HG03095 (cell line): ENCODE measurements around the gene MRPS7.
A peak's percentile ranks its signal among the peaks of the same experiment; 100 is the strongest.

Experiments
- ATAC-seq: cut with Tn5 transposase; IDR thresholded peaks from one replicate; pipeline ENCODE4 v1.9.1; 2021; ENCODE audit warnings: moderate library complexity; ENCODE audit not compliant: unreplicated experiment

MRPS7 gene

DNA sequence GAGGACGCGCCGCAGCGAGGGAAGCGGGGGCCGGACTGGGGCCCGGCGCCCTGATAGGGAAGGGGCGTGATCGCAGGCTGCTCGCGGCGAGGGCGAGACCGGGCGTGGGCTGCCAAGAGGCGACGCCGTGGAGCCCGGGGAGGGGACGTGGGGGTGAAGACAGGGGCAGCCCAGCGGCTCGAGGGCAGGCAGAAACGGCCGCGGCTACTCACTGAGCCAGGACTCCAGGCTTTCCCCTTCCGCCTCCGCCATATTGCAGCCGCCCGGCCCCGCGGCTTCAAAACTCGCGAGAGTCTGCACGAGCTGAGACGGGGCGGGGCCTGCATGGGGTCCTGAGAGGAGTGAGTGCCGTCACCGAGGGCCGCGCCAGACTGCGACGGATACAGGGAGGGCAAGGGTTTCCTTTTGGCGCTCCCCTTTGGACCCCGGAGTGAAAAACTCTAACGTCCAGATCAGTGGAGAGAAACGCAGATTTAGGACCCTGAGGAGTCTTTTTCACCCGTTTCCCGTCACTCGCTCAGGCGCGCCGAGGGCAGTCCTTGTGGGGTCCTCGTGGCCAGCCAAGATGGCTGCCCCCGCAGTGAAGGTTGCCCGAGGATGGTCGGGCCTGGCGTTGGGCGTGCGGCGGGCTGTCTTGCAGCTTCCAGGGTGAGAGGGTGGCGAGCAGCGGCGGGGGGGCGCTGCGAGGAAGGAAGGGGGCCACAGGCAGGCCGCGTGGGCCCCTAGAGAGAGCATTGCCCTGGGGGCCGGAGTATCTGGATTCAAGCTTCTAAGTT is at the start of gene MRPS7, which contains the start of gene GGA3:
MRPS7 (plus strand) TSS at position 544 of the 776 bp plus-strand sequence; CDS start at position 566, 22 bp downstream.
GGA3 (minus strand) TSS at position 271 of the 776 bp plus-strand sequence; CDS start at position 252, 19 bp downstream.
- peak; percentile 85 for ATAC-seq

DNA sequence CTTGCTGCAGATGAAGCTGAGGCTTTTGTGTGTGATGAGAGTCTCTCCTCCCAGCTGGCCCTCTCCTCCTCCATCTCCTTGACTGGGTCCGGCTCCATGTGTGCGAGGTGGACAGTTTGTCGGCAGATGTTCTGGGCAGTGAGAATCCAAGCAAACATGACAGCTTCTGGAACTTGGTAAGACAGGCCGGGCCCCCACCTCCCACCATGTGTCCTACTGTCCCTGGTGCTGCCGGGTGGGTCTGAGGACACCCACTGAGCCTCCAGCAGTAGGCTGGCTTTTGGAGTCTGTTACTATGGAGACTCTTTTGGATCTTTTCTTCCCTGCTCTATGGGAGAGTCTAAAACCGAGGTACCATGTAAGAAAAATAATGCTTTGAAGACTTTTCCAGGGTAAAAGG is 43.5 kb upstream of the MRPS7 start:
- ATAC-seq = no peak

GRCh38 chr17:75219815-75220214 is 41.9 kb upstream of the MRPS7 start:
- no peak for ATAC-seq

DNA sequence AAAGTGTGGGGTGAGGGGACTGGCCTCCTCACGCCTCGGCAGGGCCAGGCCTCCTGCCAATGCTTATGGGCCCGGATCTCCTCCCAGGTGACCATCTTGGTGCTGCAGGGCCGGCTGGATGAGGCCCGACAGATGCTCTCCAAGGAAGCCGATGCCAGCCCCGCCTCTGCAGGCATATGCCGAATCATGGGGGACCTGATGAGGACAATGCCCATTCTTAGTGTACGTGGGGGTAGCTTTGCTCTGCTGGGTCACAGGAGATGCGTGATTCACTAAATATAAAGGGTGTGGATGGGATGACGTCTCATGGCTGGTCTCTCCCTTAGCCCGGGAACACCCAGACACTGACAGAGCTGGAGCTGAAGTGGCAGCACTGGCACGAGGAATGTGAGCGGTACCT is 36.7 kb upstream of the MRPS7 start:
- ATAC-seq = no peak

- ATAC-seq = no peak
Observed at GRCh38 chr17:75227729-75228128, 34.0 kb upstream of the MRPS7 start.

DNA sequence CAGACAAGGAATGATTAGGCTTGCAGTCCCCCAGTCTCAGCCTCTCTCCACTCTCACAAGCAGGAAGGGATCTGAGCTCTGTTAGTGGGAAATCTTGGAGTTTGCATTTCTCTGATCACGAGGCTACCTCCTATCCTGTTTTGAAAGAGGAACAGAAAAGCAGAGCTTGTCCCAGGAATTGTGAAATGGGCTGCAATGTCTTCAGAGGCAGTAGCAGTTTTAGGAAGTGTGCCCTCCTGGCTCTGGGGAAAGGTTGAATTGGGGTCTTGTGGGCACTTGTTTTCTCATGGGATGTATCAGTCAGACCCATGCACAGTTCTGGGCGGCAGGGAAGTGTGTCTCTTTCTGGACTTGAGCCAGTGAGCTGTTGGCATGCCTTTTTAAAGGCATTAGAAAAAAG is 33.4 kb upstream of the MRPS7 start:
- no peak for ATAC-seq

GRCh38 chr17:75228847-75229246 is 32.8 kb upstream of the MRPS7 start:
- no peak for ATAC-seq

DNA sequence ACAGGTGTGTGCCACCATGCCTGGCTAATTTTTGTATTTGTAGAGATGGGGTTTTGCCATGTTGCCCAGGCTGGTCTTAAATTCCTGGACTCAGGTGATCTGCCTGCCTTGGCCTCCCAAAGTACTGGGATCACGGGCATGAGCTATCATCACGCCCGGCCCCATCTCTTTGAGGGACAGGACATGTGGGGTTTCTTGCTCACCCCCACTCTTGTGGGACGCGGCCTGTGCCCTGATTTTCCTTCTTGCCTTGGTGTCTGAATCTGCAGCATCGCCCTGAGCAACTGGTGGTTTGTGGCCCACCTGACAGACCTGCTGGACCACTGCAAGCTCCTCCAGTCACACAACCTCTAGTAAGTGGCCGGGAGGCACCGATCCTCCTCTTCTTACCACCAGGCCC is 30.6 kb upstream of the MRPS7 start:
- ATAC-seq = no peak

DNA sequence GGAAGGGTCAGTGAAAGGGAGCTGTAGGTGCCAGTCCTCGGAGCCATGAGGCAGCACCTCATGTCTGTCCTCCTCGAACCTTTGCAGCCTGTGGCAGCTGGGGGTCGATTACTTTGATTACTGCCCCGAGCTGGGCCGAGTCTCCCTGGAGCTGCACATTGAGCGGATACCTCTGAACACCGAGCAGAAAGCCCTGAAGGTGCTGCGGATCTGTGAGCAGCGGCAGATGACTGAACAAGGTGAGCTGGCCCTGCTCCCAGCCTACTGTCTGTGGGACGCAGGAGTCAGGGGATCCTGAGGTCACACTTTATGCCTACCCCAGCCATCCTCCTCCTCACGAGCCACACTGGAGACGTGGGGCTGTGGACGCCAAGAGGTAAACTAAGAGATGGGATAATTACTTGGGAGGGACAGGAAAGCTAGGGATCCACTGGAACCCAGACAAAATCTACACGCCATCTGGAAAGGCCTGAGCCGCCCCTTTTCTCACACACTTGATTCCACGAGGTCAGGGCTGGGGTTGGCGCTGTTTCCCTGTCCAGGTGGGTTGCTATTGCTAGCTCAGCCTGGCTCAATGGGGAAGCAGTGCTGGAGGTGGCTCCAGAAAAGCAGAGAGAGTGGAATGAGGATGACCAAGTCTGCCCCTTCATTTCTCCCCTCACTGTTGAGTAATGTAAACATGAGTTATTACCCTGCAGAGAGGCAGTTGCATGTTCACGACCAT is 29.8 kb upstream of the MRPS7 start:
- no peak for ATAC-seq

DNA sequence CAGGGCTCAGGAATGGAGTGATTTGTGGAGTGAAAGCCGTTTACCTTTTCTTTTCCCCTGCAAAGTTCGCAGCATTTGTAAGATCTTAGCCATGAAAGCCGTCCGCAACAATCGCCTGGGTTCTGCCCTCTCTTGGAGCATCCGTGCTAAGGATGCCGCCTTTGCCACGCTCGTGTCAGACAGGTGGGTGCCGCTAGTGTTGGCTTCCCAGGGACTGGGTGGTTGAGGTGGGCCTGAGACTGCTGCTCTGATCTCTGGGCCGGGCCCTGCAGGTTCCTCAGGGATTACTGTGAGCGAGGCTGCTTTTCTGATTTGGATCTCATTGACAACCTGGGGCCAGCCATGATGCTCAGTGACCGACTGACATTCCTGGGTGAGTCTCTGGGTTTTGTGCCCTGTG is 28.9 kb upstream of the MRPS7 start:
- ATAC-seq = no peak

- no peak for ATAC-seq
Observed at GRCh38 chr17:75237100-75238014, 24.3 kb upstream of the MRPS7 start.

- no peak for ATAC-seq
Observed at GRCh38 chr17:75238020-75238580, 23.6 kb upstream of the MRPS7 start.

- no peak for ATAC-seq
Observed at GRCh38 chr17:75238684-75239191, 22.9 kb upstream of the MRPS7 start.

- no peak for ATAC-seq
Observed at GRCh38 chr17:75239214-75239613, 22.5 kb upstream of the MRPS7 start.

DNA sequence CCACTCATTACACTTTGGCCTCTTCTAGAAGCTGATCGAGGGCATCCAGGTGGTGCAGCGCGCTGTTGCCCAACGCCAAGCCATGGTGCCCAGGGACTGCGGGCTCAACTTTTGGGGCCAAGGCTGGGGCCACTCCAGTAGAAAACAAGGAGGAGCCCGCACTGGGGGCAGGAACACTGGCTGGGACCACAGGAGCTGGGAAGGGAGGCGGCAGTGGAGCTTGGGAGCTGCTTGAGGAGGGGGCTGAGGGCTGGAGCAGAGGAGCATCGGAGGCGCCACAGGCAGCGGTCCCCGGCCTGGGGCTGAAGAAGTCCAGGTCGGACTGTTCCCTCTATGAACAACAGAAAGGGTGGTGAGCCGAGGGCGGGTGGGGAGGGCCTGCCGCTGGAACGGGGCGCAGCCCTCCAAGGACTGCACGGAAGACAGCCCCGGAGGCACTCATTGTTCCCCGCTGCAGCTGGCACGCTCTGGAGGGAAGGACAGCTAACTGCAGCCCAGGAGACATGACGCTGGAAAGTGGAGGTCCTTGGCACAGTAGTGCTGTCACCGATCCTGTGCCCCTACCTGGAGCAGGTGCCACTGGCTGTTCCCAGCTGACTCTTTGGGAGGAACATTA is 21.8 kb upstream of the MRPS7 start:
- ATAC-seq = no peak

GRCh38 chr17:75240394-75241142 is 21.1 kb upstream of the MRPS7 start:
- no peak for ATAC-seq

- ATAC-seq = no peak
Observed at GRCh38 chr17:75241143-75241430, 20.6 kb upstream of the MRPS7 start.

GRCh38 chr17:75241502-75241901 is 20.2 kb upstream of the MRPS7 start:
- ATAC-seq = no peak

DNA sequence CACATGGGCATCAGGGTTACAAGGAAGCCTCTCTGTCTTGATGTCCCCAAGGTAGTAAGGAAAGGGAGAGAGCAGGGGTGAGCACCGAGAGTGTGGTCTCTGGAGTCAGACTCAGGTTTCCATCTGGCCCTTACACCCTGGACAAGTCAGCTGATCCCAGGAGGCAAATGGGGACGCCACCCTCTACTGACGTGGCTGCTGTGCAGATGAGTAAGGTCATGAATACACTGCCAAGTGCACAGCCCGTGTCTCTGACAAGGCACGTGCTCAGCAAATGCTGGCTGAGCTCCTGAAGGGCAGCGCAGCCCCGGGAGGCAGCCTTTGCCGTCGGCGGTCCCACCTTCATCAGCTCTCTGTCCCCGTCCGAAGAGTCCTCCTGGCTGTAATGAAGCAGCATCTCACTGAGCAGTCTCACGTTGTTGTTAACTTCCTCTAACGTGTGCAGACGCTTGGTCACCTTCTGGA is 19.7 kb upstream of the MRPS7 start:
- no peak for ATAC-seq
